HG03095 (cell line): ENCODE results near the gene METTL16.
"Not testable (repeated sequence)": the region's sequence is repeated elsewhere in the genome, so short reads cannot be mapped to it uniquely, and the experiment has no call there.

Source experiments
- ATAC-seq: cut with Tn5 transposase; IDR thresholded peaks from one replicate; pipeline ENCODE4 v1.9.1; 2021; ENCODE audit warnings: moderate library complexity; ENCODE audit not compliant: unreplicated experiment

Gene METTL16

DNA sequence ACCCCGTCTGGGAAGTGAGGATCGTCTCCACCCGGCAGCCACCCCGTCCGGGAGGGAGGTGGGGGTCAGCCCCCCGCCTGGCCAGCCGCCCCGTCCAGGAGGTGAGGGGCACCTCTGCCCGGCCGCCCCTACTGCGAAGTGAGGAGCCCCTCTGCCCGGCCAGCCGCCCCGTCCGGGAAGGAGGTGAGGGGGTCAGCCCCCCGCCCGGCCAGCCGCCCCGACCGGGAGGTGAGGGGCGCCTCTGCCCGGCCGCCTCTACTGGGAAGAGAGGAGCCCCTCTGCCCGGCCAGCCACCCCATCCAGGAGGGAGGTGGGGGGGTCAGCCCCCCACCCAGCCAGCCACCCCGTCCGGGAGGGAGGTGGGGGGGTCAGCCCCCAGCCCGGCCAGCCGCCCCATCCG, 4.7 kb downstream of the METTL16 start:
- ATAC-seq = not testable (repeated sequence)

DNA sequence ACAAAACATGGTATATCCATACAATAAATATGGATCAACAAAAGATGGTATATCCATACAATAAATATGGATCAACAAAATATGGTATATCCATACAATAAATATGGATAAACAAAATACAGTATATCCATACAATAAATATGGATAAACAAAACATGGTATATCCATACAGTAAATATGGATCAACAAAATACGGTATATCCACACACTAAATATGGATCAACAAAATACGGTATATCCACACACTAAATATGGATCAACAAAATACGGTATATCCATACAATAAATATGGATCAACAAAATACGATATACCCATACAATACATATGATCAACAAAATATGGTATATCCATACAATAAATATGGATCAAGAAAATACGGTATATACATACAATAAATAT, 8.1 kb downstream of the METTL16 start:
- no peak for ATAC-seq

- no peak for ATAC-seq
These were observed 8.7 kb downstream of the METTL16 start for GRCh38 chr17:2502871-2503580.

DNA sequence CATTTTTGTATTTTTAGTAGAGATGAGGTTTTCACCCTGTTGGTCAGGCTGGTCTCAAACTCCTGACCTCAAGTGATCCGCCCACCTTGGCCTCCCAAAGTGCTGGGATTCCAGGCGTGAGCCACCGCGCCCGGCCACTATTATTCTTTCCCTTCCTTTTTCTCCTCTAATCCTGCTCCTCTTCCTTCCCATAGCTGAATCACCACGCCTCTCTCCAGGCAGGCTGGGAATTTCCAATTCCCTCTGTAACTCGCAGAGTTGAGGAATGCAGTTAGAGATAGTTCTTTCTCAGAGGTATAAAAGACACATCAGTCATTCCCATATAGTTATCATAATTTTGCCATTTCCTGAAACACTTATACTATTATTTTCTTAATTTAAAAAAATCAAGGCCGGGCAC, 11.2 kb downstream of the METTL16 start:
- no peak for ATAC-seq

DNA sequence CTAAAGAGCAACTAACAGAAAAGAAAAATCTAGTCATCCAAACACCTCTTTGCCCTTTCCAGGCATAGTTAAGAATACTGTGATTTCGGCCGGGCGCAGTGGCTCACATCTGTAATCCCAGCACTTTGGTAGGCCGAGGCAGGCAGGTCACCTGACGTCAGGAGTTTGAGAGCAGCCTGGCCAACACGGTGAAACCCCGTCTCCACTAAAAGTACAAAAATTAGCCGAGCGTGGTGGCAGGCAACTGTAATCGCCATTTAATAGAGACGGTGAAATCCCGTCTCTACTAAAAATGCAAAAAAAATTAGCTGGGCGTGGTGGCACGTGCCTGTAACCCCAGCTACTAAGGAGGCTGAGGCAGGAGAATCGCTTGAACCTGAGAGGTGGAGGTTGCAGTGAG, 22.4 kb downstream of the METTL16 start:
- ATAC-seq = not testable (repeated sequence)

GRCh38 chr17:2487306-2487705, 24.4 kb downstream of the METTL16 start:
- no peak for ATAC-seq

- not testable (repeated sequence) for ATAC-seq
These were observed 25.0 kb downstream of the METTL16 start for GRCh38 chr17:2486709-2487108.

DNA sequence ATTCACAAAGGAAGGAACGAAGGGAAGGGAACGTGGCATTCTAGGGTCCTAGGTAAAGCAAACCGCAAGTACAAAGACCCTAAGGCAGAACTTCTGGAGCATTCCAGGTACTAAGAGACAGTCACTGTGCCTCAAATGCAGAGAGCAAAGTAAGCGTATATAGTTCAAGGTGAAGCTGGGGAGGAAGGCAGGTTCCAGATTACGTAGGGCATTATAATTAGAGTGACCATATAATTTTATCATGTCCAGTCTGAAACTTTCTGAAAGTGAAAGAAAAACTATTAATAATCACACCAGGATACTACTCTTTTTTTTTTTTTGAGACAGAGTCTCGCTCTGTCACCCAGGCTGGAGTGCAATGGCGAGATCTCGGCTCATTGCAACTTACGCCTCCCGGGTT, 25.7 kb downstream of the METTL16 start:
- ATAC-seq = no peak

- ATAC-seq = no peak
These were observed 26.1 kb downstream of the METTL16 start for GRCh38 chr17:2485543-2485942.

GRCh38 chr17:2484876-2485275, 26.8 kb downstream of the METTL16 start:
- ATAC-seq = no peak

GRCh38 chr17:2483084-2483483, 28.6 kb downstream of the METTL16 start:
- ATAC-seq = no peak

DNA sequence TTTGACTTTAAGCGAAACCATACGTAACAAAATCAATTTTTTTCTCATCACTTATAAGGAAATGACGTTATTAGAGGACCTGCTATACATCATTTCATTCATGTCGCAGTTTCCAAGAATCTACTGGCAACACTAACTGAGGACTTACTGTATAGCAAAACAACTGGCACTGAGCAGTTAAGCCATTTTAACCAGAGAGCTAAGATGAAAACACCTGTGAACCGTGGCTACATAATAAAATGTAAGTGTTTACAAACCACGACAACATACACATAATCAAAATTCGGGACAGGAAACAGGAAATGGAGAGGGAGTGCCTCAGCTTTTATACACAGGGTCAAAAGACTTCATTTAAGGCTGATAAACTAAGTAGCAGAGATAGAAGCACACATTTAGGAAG, 29.5 kb downstream of the METTL16 start:
- ATAC-seq = no peak

- no peak for ATAC-seq
These were observed 29.9 kb downstream of the METTL16 start for GRCh38 chr17:2481760-2482159.

GRCh38 chr17:2478458-2478857, 33.2 kb downstream of the METTL16 start:
- ATAC-seq = no peak

- ATAC-seq = no peak
These were observed 36.6 kb downstream of the METTL16 start for GRCh38 chr17:2475056-2475455.

DNA sequence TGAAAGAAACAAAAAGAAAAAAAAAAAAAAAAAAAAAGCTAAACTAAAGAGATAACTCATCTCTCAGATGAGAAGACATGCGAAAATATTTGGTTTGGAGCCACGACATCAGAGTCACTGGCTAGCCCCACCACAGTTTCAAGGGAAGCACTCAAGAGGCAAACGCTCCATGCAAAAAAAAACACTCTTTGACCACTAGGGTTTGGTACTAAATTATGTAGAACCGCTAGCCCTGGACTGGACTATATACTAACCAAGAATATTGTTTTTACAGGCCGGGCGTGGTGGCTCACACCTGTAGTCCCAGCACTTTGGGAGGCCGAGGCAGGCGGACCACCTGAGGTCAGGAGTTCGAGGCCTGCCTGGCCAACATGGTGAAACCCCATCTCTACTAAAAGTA, 37.3 kb downstream of the METTL16 start:
- ATAC-seq = no peak

- ATAC-seq = no peak
These were observed 43.4 kb downstream of the METTL16 start for GRCh38 chr17:2468270-2468669.

- ATAC-seq = no peak
These were observed 44.8 kb downstream of the METTL16 start for GRCh38 chr17:2466931-2467330.

DNA sequence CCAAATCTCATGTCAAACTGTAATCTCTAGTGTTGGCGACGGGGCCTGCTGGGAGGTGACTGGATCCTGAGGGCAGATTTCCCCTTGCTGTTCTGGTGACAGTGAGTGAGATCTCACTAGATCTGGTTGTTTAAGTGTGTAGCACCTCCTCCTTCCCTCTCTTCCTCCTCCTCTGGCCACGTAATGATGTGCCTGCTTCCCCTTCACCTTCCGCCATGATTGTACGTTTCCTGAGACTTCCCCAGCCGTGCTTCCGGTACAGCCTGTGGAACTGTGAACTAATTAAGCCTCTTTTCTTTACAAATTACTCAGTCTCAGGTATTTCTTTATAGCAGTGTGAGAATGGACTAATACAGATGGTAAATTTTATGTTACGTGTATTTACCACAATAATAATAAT, 49.2 kb downstream of the METTL16 start:
- ATAC-seq = no peak

DNA sequence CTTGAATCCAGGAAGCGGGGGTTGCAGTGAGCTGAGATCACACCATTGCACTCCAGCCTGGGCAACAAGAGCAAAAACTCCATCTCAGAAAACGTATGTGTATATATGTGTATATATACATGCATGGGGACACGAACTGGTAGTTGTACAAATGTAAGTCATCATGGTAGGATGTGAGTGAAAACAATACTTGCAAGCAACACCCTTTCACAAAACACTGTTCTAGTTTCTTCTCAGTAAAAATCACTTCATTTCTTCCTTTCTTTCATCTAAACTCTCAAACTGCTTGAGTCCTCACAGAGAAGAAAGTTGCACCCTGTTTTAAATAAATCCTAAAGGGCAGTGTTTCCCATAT, 51.8 kb downstream of the METTL16 start:
- no peak for ATAC-seq

- no peak for ATAC-seq
These were observed 53.8 kb downstream of the METTL16 start for GRCh38 chr17:2457913-2458312.

- no peak for ATAC-seq
These were observed 55.2 kb downstream of the METTL16 start for GRCh38 chr17:2456475-2456874.

DNA sequence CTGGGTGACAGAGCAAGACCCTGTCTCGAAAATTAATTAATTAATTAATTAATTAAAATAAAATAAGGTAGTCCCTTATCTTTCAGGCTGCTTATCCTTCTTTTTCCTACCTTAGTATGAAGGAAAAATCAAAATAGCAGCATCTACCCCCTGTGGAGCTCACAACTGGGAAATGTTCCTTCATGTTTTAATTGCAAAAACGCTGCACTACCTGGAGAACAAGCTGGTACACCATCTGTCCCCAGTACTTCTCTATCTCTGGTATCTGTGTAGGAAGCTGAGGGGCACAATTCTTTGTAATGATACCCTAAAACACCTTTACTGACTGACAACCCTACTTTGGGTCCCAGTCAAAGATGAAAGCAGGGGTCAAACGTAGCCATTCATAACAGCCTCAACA, 55.7 kb downstream of the METTL16 start:
- ATAC-seq = no peak
